Measurements from ENCODE around the gene LRRC25. TPM values are rescaled to one million over a fixed set of nuclear protein-coding genes. Genes with fewer than 3 reads are reported as not detected.

The LRRC25 gene
- polyA plus RNA-seq, 1 donor from 2014 or later, result not detected

DNA sequence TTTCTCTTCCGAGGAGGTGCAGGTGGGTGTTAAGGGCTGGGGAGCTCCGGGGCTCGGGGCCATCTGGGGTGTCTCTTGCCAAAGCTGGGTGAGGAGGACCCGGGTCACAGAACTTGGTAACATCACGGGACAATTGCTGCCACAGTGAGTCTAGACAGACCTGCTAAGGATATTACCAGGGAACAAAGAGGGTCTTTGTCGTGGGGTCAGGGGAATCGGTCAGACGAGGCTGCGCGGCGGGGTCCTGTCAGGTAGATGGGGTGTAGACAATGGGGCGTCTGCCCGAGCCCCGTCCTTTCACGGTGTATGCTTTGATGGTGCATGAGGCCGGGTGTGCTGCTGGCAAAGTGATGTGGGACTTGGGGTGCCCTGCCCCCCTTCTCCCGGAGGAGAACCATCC is 49.3 kb downstream of the LRRC25 start:
- H3K9me2 ChIP-seq (ENCODE audit: insufficient read depth, low read length), result no peaks in the 10 kb centered on the region
- no peak overlapping the region for H3K9ac ChIP-seq (ENCODE audit: low read length)
- no peak overlapping the region for H3K4me3 ChIP-seq (ENCODE audit: low read length)
- no peaks in the 10 kb centered on the region for H3F3A ChIP-seq (ENCODE audit: insufficient read depth, low read length, poor library complexity, severe bottlenecking)
- no peak overlapping the region for H3K4me2 ChIP-seq (ENCODE audit: low read length)
- no peaks in the 10 kb centered on the region for H3K9me3 ChIP-seq (ENCODE audit: low read length)
- H3K27me3 ChIP-seq (ENCODE audit: insufficient read depth, low read depth, low read length), result no peaks in the 10 kb centered on the region
- no peaks in the 10 kb centered on the region for H3K36me3 ChIP-seq (ENCODE audit: insufficient read depth, low read length)
- no peaks in the 10 kb centered on the region for H3K79me2 ChIP-seq (replicated peaks; ENCODE audit: insufficient read depth, low read length)
- TF ChIP-seq EP300 (conservative IDR thresholded peaks at IDR 0.05; ENCODE audit: poor library complexity, severe bottlenecking) (no peak), POLR2AphosphoS5 (IDR thresholded peaks at IDR 0.05) (no peak), REST (IDR thresholded peaks at IDR 0.05; ENCODE audit: borderline replicate concordance) (no peak), MXI1 (conservative IDR thresholded peaks at IDR 0.05; ENCODE audit: poor library complexity, severe bottlenecking) (no peak), EZH2 (IDR thresholded peaks at IDR 0.05; ENCODE audit: borderline replicate concordance, insufficient read depth, low read length, poor library complexity, severe bottlenecking) (no peak), SMC3 (conservative IDR thresholded peaks at IDR 0.05; ENCODE audit: poor library complexity) (no peak), TAF1 (IDR thresholded peaks at IDR 0.05; ENCODE audit: low read depth) (no peak), CTCF (IDR thresholded peaks at IDR 0.05; ENCODE audit: poor library complexity, severe bottlenecking) (no peak), RAD21 (conservative IDR thresholded peaks at IDR 0.05) (no peak)
- no peak overlapping the region for H2AFZ ChIP-seq (ENCODE audit: low read depth, low read length)
- H4K20me1 ChIP-seq (ENCODE audit: insufficient read depth), result no peaks in the 10 kb centered on the region
- H3K27ac ChIP-seq (ENCODE audit: low read length), result no peak overlapping the region

DNA sequence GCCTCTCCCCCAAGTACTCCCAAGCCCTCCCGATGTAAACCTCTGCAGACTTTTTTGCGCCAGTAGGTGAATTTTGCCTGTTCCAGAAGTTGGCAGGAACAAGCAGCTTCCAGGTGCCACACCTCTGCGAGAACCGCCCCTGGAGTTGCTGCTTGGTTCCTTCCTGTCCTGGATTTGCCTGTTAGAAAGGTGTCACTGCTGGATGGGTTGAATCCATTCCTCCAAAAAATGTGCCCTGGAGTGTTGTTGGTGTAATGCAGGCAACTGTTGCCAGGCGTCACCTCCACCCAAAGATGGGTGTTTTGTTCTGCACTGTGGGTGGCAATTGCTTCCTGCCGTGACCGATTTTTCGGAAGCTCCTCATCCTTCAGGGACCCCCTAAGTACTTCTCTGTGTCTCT is 51.3 kb downstream of the LRRC25 start:
- no peak overlapping the region for H3K27ac ChIP-seq (ENCODE audit: low read length)

More for the DNA sequence above, 51.3 kb downstream of the LRRC25 start:
- Histone ChIP-seq H3K36me3 (ENCODE audit: insufficient read depth, low read length) (no peaks in the 10 kb centered on the region), H3K4me3 (ENCODE audit: low read length) (no peak overlapping the region), H3K9me3 (ENCODE audit: low read length) (no peaks in the 10 kb centered on the region), H3F3A (ENCODE audit: insufficient read depth, low read length, poor library complexity, severe bottlenecking) (no peaks in the 10 kb centered on the region), H2AFZ (ENCODE audit: low read depth, low read length) (no peak overlapping the region), H3K9me2 (ENCODE audit: insufficient read depth, low read length) (no peaks in the 10 kb centered on the region), H3K27me3 (ENCODE audit: insufficient read depth, low read depth, low read length) (no peaks in the 10 kb centered on the region), H4K20me1 (ENCODE audit: insufficient read depth) (no peaks in the 10 kb centered on the region), H3K9ac (ENCODE audit: low read length) (no peak overlapping the region), H3K4me2 (ENCODE audit: low read length) (no peak overlapping the region), H3K79me2 (replicated peaks; ENCODE audit: insufficient read depth, low read length) (no peaks in the 10 kb centered on the region)
- TF ChIP-seq EZH2 (IDR thresholded peaks at IDR 0.05; ENCODE audit: borderline replicate concordance, insufficient read depth, low read length, poor library complexity, severe bottlenecking), result no peak
- no peak for TF ChIP-seq SMC3 (conservative IDR thresholded peaks at IDR 0.05; ENCODE audit: poor library complexity)
- TF ChIP-seq TAF1 (IDR thresholded peaks at IDR 0.05; ENCODE audit: low read depth), result no peak
- no peak for TF ChIP-seq REST (IDR thresholded peaks at IDR 0.05; ENCODE audit: borderline replicate concordance)
- TF ChIP-seq EP300 (conservative IDR thresholded peaks at IDR 0.05; ENCODE audit: poor library complexity, severe bottlenecking), result no peak
- no peak for TF ChIP-seq MXI1 (conservative IDR thresholded peaks at IDR 0.05; ENCODE audit: poor library complexity, severe bottlenecking)
- no peak for TF ChIP-seq CTCF (IDR thresholded peaks at IDR 0.05; ENCODE audit: poor library complexity, severe bottlenecking)
- TF ChIP-seq POLR2AphosphoS5 (IDR thresholded peaks at IDR 0.05), result no peak

Measured in neural cell (in vitro differentiated cells).